Left ventricle myocardium inferior (tissue), 1 donor: Measurements from ENCODE around the gene NAT8L. TPM values are rescaled to one million over a fixed set of nuclear protein-coding genes. Genes with fewer than 3 reads are reported as not detected.
"Not testable (repeated sequence)": the region's sequence is repeated elsewhere in the genome, so short reads cannot be mapped to it uniquely, and the experiment has no call there.

Experiments
- DNase-seq: peaks from one replicate; pipeline ENCODE4 v3.0.0-alpha.2; 2020
- H3K27ac ChIP-seq: fragments of 200-600 bp; replicated peaks from 2 replicates; pipeline ENCODE4 v1.8.0; 2021
- H3K27me3 ChIP-seq: fragments of 200-600 bp; 2 replicates; pipeline ENCODE4 v1.8.0; 2021; ENCODE audit warnings: low read depth
- H3K36me3 ChIP-seq: fragments of 200-600 bp; 2 replicates; pipeline ENCODE4 v1.8.0; 2021
- H3K4me1 ChIP-seq: fragments of 200-600 bp; 2 replicates; pipeline ENCODE4 v1.8.0; 2021
- H3K4me3 ChIP-seq: fragments of 200-600 bp; 2 replicates; pipeline ENCODE4 v1.8.0; 2021; ENCODE audit warnings: mild to moderate bottlenecking, moderate library complexity
- H3K9me3 ChIP-seq: fragments of 200-600 bp; replicated peaks from 2 replicates; pipeline ENCODE4 v1.8.0; 2021
- intact Hi-C: fragments of 100-400 bp; cut with micrococcal nuclease; formaldehyde crosslinking; loops from one replicate; pipeline ENCODE4 v1.11.0; 2022
- total RNA-seq: library from RNA; stranded (reverse); fragmentation: NEBNext Ultra II Directional; extraction: Animal tissue kit (Norgen Biotek cat#: 25700); gene quantifications from one replicate; pipeline ENCODE4 v1.2.1, GENCODE V29; 2021
- TF ChIP-seq, protein P1 (sequence below): fragments of 200-600 bp; IDR thresholded peaks from 2 replicates; pipeline ENCODE4 v1.8.0; 2021; ENCODE audit warnings: antibody characterized with exemption, mild to moderate bottlenecking, borderline replicate concordance
- donor health status: DM: no; HTN: yes; CAD: no; lungs with severe emphysema.

NAT8L gene
- total RNA-seq, 1 donor from 2014 or later, result 0.52 TPM

DNA sequence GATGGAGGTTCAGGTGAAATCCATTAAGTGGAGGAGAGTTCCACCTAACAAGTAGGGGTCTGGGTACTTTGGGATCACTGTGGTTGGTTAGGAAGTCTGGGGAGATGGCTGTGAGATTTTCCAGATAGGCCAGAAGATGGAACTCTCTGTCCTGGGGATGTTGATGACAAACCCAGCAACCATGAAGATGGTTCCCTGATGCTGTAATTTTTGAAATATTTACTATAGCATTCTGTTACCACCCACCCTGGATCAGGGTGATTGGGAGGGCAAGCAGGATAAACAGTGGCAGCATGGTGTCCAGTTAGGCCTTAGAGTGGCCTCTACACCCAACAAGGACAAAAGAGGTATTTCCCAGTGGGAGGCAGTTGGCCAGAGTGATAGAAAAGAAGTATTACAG is 34.4 kb upstream of the NAT8L start:
- TF ChIP-seq, protein P1, sequence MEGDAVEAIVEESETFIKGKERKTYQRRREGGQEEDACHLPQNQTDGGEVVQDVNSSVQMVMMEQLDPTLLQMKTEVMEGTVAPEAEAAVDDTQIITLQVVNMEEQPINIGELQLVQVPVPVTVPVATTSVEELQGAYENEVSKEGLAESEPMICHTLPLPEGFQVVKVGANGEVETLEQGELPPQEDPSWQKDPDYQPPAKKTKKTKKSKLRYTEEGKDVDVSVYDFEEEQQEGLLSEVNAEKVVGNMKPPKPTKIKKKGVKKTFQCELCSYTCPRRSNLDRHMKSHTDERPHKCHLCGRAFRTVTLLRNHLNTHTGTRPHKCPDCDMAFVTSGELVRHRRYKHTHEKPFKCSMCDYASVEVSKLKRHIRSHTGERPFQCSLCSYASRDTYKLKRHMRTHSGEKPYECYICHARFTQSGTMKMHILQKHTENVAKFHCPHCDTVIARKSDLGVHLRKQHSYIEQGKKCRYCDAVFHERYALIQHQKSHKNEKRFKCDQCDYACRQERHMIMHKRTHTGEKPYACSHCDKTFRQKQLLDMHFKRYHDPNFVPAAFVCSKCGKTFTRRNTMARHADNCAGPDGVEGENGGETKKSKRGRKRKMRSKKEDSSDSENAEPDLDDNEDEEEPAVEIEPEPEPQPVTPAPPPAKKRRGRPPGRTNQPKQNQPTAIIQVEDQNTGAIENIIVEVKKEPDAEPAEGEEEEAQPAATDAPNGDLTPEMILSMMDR, result no peak
- Histone ChIP-seq H3K36me3 (no peaks in the 10 kb centered on the region), H3K4me1 (peaks cover 10% of the 10 kb centered on the region), H3K27ac (no peak overlapping the region), H3K27me3 (peaks cover 55% of the 10 kb centered on the region), H3K4me3 (no peak overlapping the region), H3K9me3 (peaks cover 4% of the 10 kb centered on the region)
- DNase-seq, result no peak
- intact Hi-C loops, result no loop called here

DNA sequence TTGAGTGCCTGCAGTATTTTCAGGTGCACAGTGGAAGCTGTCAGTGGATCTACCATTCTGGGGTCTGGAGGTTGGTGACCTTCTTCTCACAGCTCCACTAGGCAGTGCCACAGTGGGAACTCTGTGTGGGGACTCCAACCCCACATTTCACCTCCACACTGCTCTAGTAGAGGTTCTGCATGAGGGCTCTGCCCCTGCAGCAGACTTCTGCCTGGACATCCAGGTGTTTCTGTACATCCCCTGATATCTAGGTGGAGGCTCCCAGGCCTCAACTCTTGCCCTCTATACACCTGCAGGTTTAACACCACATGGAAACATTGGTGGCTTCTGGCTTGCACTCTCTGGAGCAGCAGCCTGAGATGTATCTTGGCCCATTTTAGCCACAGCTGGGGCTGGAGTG is 33.3 kb upstream of the NAT8L start:
- Histone ChIP-seq H3K27me3 (peaks cover 55% of the 10 kb centered on the region), H3K4me1 (peaks cover 10% of the 10 kb centered on the region), H3K36me3 (no peaks in the 10 kb centered on the region), H3K27ac (no peak overlapping the region), H3K9me3 (peaks cover 4% of the 10 kb centered on the region), H3K4me3 (no peak overlapping the region)
- intact Hi-C loops, result no loop called here
- no peak for DNase-seq
- TF ChIP-seq, protein P1, result no peak

DNA sequence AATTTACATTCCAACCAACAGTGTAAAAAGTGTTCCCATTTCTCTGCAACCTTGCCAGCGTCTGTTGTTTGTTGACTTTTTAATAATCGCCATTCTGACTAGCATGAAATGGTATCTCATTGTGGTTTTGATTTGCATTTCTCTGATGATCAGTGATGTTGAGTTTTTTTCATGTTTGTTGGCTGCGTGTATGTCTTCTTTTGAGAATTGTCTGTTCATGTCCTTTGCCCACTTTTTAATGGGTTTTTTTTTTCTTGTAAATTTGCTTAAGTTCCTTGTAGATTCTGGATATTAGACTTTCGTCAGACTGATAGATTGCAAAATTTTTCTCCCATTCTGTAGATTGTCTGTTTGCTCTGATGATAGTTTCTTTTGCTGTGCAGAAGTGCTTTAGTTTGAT is 32.0 kb upstream of the NAT8L start:
- H3K36me3 ChIP-seq, H3K4me1 ChIP-seq, H3K9me3 ChIP-seq, intact Hi-C loops, H3K4me3 ChIP-seq, H3K27ac ChIP-seq, DNase-seq: not testable (repeated sequence)
- H3K27me3 ChIP-seq, result peaks cover 45% of the 10 kb centered on the region

DNA sequence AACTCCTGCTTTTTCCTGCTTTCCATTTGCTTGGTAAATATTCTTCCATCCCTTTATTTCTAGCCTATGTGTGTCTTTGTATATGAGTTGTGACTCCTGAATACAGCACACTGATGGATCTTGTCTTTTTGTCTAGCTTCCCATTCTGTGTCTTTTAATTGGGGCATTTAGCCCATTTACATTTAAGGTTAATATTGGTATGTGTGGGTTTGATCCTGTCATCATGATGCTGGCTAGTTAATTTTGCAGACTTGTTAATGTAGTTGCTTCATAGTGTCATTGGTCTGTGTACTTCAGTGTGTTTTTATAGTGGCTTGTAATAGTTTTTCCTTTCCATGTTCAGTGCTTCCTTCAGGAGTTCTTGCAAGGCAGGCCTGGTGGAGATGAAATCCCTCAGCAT is 28.0 kb upstream of the NAT8L start:
- H3K27ac ChIP-seq, H3K4me3 ChIP-seq, DNase-seq, H3K9me3 ChIP-seq, intact Hi-C loops, H3K4me1 ChIP-seq, H3K36me3 ChIP-seq: not testable (repeated sequence)
- peaks cover 58% of the 10 kb centered on the region for H3K27me3 ChIP-seq

DNA sequence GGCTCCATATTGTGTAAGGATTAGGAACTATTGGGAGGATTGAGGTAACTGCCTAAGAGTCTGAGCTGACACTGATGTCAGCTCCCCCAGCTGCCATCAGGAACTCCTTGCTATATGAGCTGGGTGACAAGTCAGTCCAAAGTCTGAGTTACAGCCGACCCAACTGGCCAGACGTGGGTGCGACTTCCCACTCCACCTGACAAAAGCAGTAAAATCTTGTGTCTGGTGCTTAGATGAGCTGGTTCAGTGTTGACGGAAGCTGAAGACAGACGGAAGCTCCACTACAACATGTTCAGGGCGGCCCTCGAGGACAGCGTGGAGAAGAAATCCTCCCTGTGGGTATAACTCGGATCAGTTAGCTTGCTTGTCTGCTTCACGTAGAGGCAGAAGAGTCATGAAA is 22.8 kb upstream of the NAT8L start:
- no peak for DNase-seq
- intact Hi-C loops, result no loop called here
- TF ChIP-seq, protein P1, result no peak
- no peak overlapping the region for H3K27ac ChIP-seq
- no peaks in the 10 kb centered on the region for H3K36me3 ChIP-seq
- peaks cover 13% of the 10 kb centered on the region for H3K4me1 ChIP-seq
- no peak overlapping the region for H3K4me3 ChIP-seq
- H3K27me3 ChIP-seq, result peaks cover 72% of the 10 kb centered on the region
- H3K9me3 ChIP-seq, result no peaks in the 10 kb centered on the region

DNA sequence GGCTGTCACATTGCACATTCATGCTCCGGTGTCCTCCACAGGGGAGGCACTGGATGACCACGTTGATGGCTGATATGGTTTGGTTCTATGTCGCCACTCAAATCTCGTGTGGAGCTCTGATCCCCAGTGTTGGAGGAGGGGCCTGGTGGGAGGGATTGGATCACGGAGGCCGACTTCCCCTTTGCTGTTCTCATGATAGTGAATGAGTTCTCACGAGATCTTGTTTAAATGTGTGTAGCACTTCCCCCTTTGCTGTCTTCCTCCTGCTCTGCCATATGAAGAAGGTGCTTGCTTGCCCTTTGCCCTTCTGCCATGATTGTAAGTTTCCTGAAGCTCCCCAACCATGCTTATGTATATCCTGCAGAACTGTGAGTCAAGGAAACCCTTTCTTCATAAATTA is 22.3 kb upstream of the NAT8L start:
- no peak for DNase-seq
- Histone ChIP-seq H3K27ac (no peak overlapping the region), H3K4me3 (no peak overlapping the region), H3K9me3 (no peaks in the 10 kb centered on the region), H3K36me3 (no peaks in the 10 kb centered on the region), H3K4me1 (peaks cover 18% of the 10 kb centered on the region), H3K27me3 (peaks cover 77% of the 10 kb centered on the region)
- intact Hi-C loops, result no loop called here
- TF ChIP-seq, protein P1, result no peak
